Stimulated activated CD4-positive, alpha-beta T cell treated with anti-CD3 and anti-CD28 coated beads, Interleukin-2, amount 100 ng/mL, for 4 hours (primary cell): ENCODE results near the gene SIL1.
A peak's percentile ranks its signal among the peaks of the same experiment; 100 is the strongest.
"Not testable (repeated sequence)": the region's sequence is repeated elsewhere in the genome, so short reads cannot be mapped to it uniquely, and the experiment has no call there.

Source experiments
- DNase-seq: peaks from one replicate; pipeline ENCODE4 v3.0.0-alpha.2; 2020; ENCODE audit warnings: low read depth

The SIL1 gene

GRCh38 chr5:139197710-139198669 lies at the start of gene SIL1:
SIL1 (minus strand) TSS chr5:139198368; CDS start chr5:139127843, 70,525 bp downstream.
- DNase-seq: peak; percentile 95

GRCh38 chr5:139246394-139246793 lies 48.2 kb upstream of the SIL1 start:
- peak; percentile 48 for DNase-seq

- DNase-seq: no peak
These were observed 47.6 kb upstream of the SIL1 start for GRCh38 chr5:139245637-139246339.

- DNase-seq: no peak
These were observed 45.3 kb upstream of the SIL1 start for GRCh38 chr5:139243425-139243970.

GRCh38 chr5:139241139-139241538 lies 43.0 kb upstream of the SIL1 start:
- DNase-seq: no peak

- no peak for DNase-seq
These were observed 38.3 kb upstream of the SIL1 start for GRCh38 chr5:139236479-139236878.

GRCh38 chr5:139232147-139232724 lies 34.1 kb upstream of the SIL1 start:
- DNase-seq: no peak

GRCh38 chr5:139228201-139228803 lies 30.1 kb upstream of the SIL1 start:
- DNase-seq: no peak

GRCh38 chr5:139226131-139226530 lies 28.0 kb upstream of the SIL1 start:
- no peak for DNase-seq

GRCh38 chr5:139223481-139223880 lies 25.3 kb upstream of the SIL1 start:
- no peak for DNase-seq

- DNase-seq: no peak
These were observed 24.2 kb upstream of the SIL1 start for GRCh38 chr5:139222346-139222745.

- not testable (repeated sequence) for DNase-seq
These were observed 19.9 kb upstream of the SIL1 start for GRCh38 chr5:139218038-139218437.

GRCh38 chr5:139215107-139215975 lies 17.2 kb upstream of the SIL1 start:
- no peak for DNase-seq

GRCh38 chr5:139214646-139215045 lies 16.5 kb upstream of the SIL1 start:
- no peak for DNase-seq

GRCh38 chr5:139212906-139213305 lies 14.7 kb upstream of the SIL1 start:
- DNase-seq: no peak

- no peak for DNase-seq
These were observed 14.3 kb upstream of the SIL1 start for GRCh38 chr5:139212486-139212885.

- no peak for DNase-seq
These were observed 12.4 kb upstream of the SIL1 start for GRCh38 chr5:139210585-139210984.

GRCh38 chr5:139207297-139208000 lies 9.3 kb upstream of the SIL1 start:
- DNase-seq: no peak

GRCh38 chr5:139205586-139205985 lies 7.4 kb upstream of the SIL1 start:
- no peak for DNase-seq

GRCh38 chr5:139205124-139205523 lies 7.0 kb upstream of the SIL1 start:
- no peak for DNase-seq
